ENCODE results near the gene SPAG4.

The SPAG4 gene

DNA sequence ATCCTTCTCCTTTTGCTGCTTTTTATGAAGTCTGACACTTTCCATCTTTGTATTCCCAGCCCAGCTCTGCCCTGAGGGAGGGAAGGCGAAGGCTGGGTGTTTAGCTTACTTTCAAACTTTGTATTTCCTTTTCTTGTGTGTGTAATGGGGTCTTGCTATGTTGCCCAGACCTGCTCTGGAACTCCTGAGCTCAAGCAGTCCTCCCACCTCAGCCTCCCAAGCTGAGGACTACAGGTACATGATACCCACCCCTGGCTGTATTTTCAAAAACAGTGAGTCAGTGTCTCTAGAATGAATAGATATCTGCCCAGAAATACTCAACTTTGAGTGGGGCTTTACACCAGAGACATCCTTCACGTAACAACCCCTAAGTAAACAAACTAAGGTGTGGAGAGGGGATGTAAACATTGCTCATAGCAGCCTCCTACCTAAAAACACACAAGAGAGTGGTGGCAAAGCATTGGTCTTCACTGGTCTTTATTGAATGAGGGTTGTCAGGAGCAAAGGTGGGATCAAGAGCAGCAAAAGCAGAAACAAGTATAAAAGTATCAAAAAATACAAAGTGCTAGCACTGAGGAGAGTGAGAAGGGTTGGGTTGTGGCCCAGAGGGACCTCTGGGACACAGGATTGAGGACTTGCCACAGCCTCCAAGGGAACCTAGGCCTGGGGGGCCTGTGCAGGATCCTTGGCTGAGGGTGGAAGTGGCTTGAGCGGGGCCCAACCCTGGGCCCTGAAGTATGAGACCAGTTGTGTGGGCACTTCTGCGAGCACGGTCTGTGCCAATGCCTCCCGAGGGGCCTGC, 10.2 kb downstream of the SPAG4 start:
- no peak for DNase-seq

DNA sequence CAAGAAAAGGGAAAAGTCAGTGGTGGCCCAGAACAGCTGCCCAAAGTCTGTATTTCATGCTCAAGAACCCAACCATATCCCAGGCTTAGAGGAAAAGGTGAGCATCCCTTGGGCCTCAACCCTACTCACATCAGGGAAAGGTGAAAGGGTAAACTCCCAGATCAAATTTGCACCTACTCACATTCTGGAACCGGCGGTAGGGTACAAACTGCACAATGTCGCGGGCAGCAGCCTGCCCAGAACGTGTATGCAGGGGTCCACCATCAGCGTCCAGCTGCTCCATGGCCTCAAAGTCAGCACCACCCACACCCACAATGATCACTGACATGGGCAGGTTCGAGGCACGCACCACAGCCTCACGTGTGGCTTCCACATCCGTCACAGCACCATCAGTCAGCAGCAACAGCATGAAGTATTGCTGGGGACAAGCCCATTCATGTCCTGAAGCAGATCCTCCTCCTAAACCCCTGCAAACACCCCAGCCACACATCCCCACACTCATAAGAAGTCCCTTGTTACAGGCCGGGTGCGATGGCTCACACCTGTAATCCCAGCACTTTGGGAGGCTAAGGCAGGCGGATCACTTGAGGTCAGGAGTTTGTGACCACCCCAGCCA, 10.9 kb downstream of the SPAG4 start:
- no peak for DNase-seq

DNA sequence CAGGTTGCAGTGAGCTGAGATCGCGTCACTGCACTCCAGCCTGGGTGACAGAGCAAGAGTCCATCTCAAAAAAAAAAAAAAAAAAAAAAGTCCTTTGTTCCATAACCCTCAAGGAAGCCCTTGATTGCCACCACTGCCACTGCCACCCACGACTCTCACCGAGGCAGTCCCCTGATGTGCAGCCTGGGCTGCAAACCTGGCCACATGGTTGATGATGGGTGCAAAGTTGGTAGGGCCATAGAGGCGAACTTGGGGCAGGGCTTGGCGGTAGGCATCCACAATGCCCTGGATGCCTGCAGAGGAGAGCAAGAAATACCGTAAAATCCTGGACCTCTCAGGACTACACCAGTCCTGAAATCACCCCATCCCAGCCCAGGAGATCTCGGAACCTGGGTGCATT, 11.5 kb downstream of the SPAG4 start:
- DNase-seq = no peak

DNA sequence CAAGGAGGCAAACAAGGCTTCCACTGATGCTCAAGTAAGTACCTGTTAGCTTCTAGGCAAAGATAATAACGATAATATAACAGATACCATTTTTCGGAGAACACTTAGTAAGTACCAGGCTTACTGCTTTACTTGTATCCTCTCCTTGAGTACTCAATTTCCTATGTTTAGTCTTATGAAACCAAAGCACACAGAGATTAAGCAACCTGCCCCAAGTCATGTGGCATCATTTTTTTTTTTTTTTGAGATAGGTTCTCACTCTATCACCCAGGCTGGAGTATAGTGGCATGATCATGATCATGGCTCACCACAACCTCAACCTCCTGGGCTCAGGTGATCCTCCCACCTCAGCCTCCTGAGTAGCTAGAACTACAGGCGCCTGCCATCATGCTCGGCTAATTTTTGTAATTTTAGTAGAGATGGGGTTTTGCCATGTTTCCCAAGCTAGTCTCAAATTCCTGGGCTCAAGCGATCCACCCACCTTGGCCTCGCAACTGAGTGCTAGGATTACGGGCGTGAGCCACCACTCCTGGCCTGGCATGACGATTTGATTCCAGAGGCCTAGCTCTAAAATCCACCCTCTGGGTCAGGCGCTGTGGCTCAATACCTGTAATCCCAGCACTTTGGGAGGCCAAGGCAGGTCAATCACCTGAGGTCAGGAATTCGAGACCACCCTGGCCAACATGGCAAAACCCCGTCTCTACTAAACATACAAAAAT, 14.0 kb downstream of the SPAG4 start:
- DNase-seq = no peak

DNA sequence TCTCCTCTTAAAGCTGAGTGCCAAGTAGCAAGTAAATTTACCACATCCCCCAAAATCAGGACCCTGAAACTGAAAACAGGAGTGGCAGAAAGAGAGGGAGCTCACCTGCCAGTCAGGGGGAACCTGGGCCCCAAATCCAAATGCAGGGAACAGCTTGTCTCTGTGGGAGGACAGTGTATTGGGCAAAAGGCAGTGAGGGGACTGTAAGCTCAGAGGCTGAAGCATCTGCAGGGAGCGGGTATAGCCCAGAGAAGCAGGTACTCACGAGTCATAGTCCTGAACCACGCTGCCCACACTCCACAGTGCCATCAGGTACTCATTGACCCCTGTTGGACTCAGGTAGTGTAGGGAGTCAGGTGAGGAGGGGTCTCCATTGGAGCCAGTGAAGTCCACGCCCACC, 15.0 kb downstream of the SPAG4 start:
- no peak for DNase-seq

DNA sequence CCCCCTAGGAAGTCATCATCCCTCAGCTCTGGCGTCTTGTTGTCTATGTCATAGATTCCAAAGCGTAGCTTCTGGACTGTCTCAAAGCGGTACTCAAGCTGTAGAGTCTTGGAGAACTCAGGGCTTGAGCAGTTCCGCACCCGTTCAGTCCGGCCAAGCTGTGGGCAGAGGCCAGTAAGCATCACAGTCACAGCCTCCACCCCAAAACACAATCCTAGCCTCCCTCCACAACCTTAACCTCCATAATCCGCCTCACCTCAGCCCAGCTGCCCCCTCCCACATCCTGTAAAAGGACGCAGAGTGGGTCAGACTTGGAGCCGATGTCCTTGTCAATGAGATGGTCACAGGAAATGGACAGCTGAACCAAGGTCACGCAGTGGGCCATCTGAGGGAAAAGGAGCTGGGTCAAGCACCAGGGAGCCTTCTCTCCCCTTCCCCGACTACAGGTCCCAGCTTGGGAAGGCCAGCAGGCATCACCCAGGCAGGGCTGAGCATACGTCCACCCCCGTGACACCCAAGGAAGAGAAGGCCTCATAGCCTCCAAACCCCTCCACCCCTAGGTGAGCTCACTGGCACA, 17.0 kb downstream of the SPAG4 start:
- DNase-seq = no peak

DNA sequence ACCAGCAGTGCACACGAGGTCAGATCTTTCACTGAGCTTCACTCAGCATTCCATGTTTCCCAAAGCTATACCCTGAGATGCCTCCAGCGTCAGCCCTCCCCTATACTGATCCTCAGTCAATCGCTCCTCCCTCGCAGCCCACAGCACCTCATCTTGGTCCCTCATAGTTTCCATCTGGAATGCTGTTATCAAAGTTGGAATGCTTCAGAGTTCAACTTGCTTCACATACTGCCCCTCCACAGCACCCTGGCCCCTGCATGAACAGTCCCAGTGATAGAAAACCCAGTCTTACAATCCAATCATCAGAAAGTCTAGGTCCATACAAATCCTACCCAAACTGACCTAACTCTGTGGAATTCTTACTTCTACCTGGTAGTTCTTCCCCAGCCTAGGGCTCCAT, 20.0 kb downstream of the SPAG4 start:
- DNase-seq = no peak

DNA sequence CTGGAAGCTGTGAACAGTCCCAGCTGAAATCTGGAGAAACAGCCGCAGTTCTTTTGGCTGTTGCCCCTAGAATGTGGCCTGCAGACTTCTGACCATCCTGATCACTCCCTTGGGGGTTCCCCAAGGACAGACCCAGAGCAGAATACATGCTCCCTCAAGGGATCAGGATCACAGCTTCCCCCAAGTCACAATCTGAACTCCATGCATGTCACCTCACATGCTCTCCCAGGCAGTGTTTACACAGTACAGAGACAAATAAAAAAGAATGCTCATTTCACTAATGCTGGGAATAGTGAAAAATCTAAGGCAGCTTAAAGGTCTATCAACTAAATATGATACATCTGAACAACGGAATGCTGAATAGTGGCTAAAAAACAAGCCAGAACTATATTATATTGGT, 20.5 kb downstream of the SPAG4 start:
- no peak for DNase-seq

DNA sequence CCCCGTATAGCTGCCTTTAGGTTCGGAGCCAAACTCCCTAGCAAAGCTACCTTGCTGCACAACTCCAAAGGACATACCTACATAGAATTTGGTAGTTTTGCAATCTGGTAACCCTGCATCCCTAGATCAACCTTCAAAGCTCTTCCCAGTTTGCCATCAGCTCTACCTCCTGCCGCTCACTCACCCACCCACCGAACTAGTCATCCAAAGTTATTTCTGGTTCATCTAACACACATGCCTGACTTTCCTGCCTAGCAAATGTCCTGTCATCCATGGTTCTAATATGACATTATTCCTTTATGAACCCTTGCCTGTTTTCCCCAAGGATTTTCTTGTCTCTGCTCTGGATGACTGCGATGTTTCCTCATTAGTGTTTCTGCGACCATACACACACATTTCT, 21.6 kb downstream of the SPAG4 start:
- no peak for DNase-seq

DNA sequence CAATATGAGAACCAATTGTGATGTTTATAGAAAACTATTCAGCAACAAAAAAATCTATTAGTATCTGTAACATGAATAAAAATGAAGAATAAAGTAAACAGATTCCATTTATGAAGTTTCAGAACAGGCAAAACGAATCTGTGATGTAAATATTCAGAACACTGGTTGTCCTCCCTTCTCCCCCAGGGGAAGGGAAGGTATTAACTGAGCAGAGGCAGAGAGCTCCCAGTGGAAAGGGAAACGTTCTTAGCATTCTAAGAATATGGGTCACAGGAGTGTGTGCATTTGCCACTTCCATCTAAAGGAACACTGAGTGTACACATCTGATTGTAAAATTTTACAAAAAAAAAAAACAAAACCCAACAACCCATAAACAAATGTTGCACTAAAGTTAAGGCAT, 23.1 kb downstream of the SPAG4 start:
- no peak for DNase-seq

DNA sequence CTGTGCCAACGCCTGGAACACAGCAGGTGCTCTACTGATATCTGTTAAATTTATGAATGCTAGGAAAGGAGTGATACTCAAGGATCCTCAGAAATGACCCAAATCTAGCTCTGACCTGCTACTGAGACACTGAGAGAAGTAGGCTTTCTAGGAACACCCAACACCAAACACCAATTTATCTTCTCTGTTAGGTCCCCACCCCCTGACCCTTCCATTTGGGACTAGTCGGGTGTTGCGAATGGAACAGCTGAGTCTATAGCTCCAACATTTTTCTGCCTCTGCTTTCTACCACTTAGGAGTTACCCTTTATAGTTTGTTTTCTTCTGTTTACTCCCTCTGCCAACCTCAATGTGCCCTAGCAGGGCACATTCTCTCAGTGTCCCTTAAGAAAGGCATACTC, 25.1 kb downstream of the SPAG4 start:
- DNase-seq = no peak

DNA sequence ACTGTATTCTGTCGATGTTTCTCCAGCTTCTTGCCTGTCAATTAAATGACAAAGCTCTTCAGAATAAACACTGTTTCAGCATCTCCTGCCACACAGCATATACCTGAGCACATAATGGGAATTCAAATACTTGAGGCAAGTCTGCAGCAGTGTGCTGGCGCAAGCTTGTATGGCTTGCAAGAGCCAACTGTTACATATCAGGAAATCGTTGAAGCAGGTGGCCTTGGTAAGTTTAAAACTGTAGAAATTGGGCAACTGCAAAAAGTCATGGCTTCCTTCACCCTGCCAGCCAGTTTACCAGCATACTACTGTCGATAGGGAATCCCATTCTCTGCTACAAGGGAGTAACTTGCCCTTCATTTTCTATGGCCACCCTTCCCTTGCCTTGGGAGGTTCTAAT, 26.1 kb downstream of the SPAG4 start:
- no peak for DNase-seq

DNA sequence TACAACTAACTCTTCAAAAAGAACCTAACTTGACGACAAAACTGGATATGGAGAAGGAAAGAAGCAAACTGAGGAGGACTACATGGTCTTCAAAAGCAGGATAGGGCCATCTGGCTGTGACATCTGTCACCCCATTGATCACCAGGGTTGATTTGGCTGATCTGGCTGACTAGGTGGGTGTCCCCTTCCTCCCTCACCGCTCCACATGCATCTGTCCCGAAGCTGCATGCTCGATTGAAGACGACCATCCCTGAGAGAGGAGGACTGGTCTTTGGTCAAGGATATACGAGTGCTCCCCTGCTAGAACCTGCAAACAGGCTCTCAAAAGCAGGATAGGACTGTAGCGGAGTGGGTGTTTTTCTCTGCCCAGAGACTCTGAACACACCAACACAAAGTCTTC, 27.4 kb downstream of the SPAG4 start:
- no peak for DNase-seq

DNA sequence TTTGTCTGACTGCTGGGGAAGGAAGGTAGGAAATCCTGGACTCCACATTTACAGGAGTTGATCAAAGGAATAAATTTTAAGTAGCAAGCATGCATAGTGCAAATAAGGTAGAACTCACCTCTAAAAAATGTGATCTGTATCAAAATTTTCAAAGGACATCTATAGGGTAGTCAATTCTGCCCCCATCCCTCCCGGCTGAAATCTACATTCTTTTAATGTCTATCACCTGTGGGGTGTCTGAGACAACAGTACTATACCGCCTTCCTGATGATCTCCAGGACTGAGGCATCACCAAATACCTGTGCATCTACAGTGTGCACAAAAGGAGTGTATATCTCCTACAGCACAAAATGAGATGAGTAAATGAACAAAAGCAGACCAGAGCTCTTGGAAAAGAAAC, 29.2 kb downstream of the SPAG4 start:
- no peak for DNase-seq

DNA sequence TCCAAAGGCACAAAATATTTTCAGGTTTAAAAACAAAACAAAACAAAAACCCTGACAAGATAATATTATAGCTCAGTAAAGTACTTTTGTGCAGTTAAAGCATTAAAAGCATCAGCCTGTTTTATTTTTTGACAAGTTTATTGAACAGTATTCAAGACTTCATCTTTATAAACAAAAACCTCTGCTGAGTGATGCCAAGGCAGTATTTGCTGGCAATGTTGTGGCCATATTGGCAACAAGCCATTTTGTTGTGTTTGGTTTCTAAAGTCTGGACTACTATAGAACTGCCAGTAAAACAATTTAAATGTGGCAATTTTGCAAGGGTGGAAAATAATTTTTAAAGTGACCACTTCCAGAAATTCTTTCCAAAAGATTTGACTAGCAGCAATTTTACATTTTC, 33.2 kb downstream of the SPAG4 start:
- DNase-seq = no peak

DNA sequence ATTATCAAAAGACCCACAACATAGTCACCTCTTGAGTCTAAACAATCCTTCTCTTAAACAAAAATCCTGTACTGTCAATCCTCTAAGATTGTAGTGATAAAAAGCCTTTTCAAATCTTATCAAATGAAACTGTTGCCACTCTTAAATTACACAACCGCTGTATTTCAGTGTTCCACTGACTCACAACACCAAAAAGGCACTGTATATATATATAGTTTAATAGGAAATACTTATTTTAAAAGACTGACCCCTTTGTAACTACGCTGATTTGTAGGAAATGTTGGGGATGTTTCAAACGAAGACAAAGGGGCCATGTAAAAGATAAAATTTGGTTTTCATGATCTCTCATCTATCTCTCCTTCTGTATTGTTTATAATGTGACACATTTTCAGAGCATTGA, 35.0 kb downstream of the SPAG4 start:
- no peak for DNase-seq

DNA sequence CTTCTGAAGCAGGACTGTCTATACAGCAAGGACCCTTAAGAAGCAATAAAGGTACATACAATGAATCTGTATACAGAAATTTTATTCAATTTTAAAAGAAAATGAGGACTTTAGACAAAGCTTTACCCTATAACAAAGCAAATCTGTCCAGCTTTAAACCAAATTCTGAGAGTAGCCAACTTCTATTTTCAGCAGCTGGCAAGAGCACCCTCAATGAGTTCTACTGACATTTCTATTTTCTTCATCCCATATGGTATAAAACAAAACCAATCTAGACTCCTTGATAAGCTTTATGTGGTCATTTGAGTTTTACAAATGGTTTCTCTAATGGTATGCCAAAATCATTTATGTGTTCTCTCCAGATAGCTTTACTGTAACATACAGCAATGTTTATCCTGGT, 36.3 kb downstream of the SPAG4 start:
- no peak for DNase-seq

DNA sequence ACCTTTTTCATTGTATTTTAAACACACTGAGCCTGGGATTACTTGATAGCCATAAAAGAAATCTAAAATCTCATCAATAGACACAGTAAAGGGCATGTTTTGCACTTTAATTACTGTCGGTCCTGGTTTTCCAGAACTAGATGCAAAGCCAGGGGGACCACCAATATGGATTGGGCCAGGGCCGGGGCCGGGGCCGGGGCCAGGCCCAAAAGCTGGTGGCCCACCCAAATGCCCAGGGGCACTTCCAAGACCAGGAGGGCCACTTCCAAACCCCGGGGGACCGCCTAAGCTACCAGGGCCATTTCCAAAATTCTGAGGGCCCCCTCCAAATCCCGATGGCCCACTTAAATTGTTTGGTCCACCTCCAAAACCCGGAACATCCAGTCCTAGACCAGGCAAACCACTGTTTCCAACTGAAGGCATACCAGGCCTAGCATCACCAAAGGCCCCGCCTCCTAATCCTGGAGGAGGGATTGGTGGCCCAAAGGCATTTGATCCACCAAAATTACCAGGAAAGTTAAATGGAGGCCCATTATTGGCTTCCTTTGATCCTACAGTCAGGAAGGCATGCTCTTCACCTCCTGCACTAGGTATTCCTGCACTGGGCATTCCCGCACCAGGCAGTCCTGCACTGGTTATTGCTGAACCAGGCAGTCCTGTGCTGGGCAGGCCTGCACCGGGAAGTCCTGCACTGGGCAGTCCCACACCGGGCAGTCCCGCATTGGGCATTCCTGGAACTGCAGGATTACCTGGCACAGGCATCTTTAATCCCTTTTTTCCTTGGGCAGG, 37.2 kb downstream of the SPAG4 start:
- no peak for DNase-seq

DNA sequence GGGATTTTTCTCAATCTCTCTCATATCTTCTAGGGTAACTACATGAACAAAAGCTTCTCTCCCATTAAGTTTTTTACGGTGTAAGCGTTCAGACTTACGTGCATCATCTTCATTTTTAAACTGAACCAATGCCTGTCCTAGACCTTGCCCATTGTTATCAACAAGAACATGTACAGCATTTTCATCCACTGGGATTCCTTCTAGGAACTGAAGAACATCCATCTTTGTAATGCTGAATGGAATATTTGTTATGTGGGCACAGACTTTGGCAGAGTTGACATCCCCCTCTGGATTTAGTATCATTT, 37.8 kb downstream of the SPAG4 start:
- DNase-seq = no peak

DNA sequence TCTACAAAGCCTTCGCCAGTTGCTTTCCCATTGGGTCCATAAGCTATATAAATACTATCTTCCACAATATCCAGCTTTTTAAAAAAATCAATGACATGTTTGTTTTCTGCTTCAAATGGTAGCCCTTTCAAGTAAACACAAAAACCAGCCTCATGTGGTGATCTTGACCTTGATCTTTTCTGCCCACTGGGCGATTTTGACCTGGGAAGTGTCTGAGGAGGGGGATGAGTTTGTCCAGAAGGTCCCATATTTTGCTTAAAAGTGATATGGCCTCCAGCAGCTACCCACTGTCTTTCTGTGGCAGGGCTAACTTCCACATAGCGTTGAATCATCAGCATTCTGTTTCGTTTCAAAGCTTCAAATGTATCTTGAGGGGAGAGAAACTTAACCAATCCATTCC, 38.3 kb downstream of the SPAG4 start:
- no peak for DNase-seq

DNA sequence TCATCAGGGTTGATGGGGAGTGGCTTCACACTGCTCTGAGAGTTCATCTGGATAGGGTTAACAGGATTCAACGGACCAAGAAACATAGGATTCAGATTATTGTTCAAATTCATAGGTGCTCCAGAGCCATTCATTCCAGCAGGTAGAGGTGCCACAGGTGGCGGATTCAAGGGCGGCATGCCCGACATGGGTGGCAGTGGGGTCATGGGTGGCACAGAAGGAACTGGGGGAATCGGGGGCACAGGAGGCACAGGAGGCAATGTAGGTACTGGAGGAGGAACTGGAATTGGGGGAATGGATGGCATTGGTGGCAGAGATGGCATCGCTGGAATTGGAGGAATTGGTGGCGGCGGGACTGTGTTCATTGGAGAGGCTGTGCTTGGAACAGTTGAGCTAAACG, 38.8 kb downstream of the SPAG4 start:
- DNase-seq = no peak

DNA sequence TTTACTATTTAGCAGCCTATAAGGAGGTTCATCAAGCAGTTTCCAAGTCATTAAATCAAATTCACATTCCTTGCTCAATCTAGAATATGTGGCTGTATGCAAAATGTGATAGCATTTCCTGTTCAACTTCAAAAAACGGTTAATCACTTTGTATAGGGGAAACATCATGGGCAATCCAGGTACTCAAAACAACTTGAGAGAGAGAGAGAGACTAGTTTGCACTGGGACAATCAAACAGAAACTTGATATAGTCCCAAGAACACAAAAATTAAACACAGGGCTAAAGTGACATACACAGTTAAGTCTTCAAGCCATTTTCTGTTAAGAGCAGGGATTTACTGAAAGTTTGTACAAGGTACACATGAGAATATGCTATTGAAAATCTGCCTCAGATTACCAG, 41.6 kb downstream of the SPAG4 start:
- no peak for DNase-seq
